Measurements from ENCODE around the gene BLOC1S3.
"Not testable (repeated sequence)": the region's sequence is repeated elsewhere in the genome, so short reads cannot be mapped to it uniquely, and the experiment has no call there.

Gene BLOC1S3

GRCh38 chr19:45218911-45219743 is 40.5 kb downstream of the BLOC1S3 start:
- Histone ChIP-seq H3K4me3 (replicated peaks; ENCODE audit: low read depth, low read length) (no peak overlapping the region), H3K27me3 (replicated peaks; ENCODE audit: control insufficient read depth, insufficient read depth, low read length) (no peaks in the 10 kb centered on the region; the same call in 1 of the 2 replicates), H3K36me3 (ENCODE audit: control insufficient read depth, insufficient read depth, low read length) (no peaks in the 10 kb centered on the region)
- no peak for TF ChIP-seq CTCF (IDR thresholded peaks at IDR 0.05; ENCODE audit: insufficient read depth, low read length, poor library complexity, severe bottlenecking)
- DNase-seq (ENCODE audit: extremely low read depth, insufficient read length) = no peak

DNA sequence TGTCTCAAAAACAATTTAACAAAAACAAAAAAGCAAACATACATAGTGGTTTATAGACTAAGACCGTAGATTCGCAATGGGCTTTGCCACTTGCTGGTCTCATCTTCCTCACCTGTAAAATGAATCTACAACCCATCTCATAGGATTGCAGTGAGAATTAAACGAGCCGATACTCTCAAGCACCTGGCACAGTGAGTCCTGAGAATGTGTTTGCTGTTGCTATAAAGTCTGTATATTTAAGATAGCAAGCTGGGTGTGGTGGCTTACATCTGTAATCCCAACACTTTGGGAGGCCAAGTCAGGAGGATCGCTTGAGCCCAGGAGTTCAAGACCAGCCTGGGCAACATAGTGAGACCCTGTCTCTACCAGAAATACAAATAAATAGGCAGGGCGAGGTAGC is 44.1 kb downstream of the BLOC1S3 start:
- no peaks in the 10 kb centered on the region for H3K27me3 ChIP-seq (replicated peaks; ENCODE audit: control insufficient read depth, insufficient read depth, low read length)
- H3K4me3 ChIP-seq (replicated peaks; ENCODE audit: low read depth, low read length) = no peak overlapping the region
- no peak for TF ChIP-seq CTCF (IDR thresholded peaks at IDR 0.05; ENCODE audit: insufficient read depth, low read length, poor library complexity, severe bottlenecking)
- no peak for DNase-seq (ENCODE audit: extremely low read depth, insufficient read length)
- H3K36me3 ChIP-seq (ENCODE audit: control insufficient read depth, insufficient read depth, low read length) = no peaks in the 10 kb centered on the region

DNA sequence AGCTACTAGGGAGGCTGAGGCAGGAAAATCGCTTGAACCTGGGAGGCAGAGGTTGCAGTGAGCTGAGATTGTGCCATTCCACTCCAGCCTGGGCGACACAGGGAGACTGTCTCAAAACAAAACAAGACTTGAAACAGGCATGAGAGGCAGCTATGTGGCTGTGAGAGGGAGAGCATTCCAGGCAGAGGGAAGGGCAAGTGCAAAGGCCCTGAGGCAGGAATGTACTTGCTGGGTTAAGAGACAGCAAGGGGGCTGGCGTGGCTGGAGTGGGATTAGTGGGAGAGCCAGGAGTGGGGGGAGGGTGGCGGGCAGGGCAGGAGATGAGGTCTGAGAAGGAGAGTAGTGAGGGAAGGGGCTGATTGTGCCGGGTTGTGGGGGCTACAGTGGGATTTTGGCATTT is 45.3 kb downstream of the BLOC1S3 start:
- DNase-seq (ENCODE audit: extremely low read depth, insufficient read length) = no peak
- no peaks in the 10 kb centered on the region for H3K36me3 ChIP-seq (ENCODE audit: control insufficient read depth, insufficient read depth, low read length)
- H3K27me3 ChIP-seq (replicated peaks; ENCODE audit: control insufficient read depth, insufficient read depth, low read length) = no peaks in the 10 kb centered on the region
- no peak for TF ChIP-seq CTCF (IDR thresholded peaks at IDR 0.05; ENCODE audit: insufficient read depth, low read length, poor library complexity, severe bottlenecking)
- no peak overlapping the region for H3K4me3 ChIP-seq (replicated peaks; ENCODE audit: low read depth, low read length)

DNA sequence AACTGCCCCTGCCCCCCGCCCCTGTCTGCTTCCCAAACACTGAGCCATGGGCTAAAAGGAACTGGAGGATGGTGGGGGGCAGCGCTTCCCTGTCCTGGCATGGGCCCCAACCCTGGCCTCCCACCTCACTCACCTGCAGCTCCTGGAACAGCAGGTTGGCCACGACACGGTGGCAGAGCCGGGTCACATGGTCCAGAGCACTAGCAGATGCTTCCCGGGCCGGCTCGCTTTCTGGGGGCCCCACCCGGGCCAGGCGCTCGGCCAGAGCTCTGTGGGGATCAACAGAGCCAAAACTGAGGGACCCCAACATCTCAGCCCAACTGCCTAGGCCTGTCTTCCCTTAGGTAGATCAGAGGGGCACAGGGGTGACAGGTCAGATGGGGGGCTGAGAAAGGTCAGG is 46.1 kb downstream of the BLOC1S3 start:
- TF ChIP-seq CTCF (IDR thresholded peaks at IDR 0.05; ENCODE audit: insufficient read depth, low read length, poor library complexity, severe bottlenecking) = no peak
- Histone ChIP-seq H3K27me3 (replicated peaks; ENCODE audit: control insufficient read depth, insufficient read depth, low read length) (no peaks in the 10 kb centered on the region), H3K4me3 (replicated peaks; ENCODE audit: low read depth, low read length) (no peak overlapping the region), H3K36me3 (ENCODE audit: control insufficient read depth, insufficient read depth, low read length) (no peaks in the 10 kb centered on the region)
- DNase-seq (ENCODE audit: extremely low read depth, insufficient read length) = no peak

DNA sequence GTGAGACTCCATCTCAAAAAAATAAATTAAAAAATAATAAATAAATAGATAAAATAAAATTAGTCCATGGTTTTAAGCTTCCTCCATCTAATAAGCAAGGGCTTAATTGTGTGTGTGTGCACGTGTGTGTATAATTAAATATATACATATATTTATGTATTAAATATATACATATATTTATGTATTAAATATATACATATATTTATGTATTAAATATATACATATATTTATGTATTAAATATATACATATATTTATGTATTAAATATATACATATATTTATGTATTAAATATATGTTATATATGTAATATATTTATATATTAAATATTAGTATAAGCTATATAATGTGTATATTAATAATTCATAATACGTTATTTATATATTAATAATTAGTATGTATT is 50.5 kb downstream of the BLOC1S3 start:
- not testable (repeated sequence) for H3K27me3 ChIP-seq (replicated peaks; ENCODE audit: control insufficient read depth, insufficient read depth, low read length); DNase-seq (ENCODE audit: extremely low read depth, insufficient read length); H3K36me3 ChIP-seq (ENCODE audit: control insufficient read depth, insufficient read depth, low read length); H3K4me3 ChIP-seq (replicated peaks; ENCODE audit: low read depth, low read length)
